Thoracic aorta (tissue), 2 donors: ENCODE data around the gene NOL3. TPM values are rescaled to one million over a fixed set of nuclear protein-coding genes. Genes with fewer than 3 reads are reported as not detected.

ENCODE experiments used
- ATAC-seq: fragments of 150-250 bp; one replicate; pipeline ENCODE4 v1.8.0; 2017; ENCODE audit warnings: low read depth; ENCODE audit not compliant: insufficient number of reproducible peaks, low FRiP score
- DNase-seq: peaks from one replicate; pipeline ENCODE4 v3.0.0-alpha.2; 2020; ENCODE audit warnings: low spot score
- H3K27ac ChIP-seq, 2 donors: fragments of 200-600 bp; sonication (generic); 1 replicate in 1 of 2; 2 replicates in 1 of 2; pipeline ENCODE4 v1.5.1; 2016; ENCODE audit warnings: mild to moderate bottlenecking in 2 of 2, moderate library complexity in 2 of 2
- H3K27me3 ChIP-seq: fragments of 200-600 bp; sonication (generic); replicated peaks from 2 replicates; pipeline ENCODE4 v1.6.0; 2016; ENCODE audit warnings: mild to moderate bottlenecking; ENCODE audit not compliant: insufficient read depth
- H3K36me3 ChIP-seq: fragments of 200-600 bp; sonication (generic); one replicate; pipeline ENCODE4 v1.5.1; 2016
- H3K4me1 ChIP-seq, 2 donors: fragments of 200-600 bp; sonication (generic); 1 replicate in 1 of 2; 2 replicates in 1 of 2; pipeline versions ENCODE4 v1.5.1 to v1.6.0; 2016; ENCODE audit warnings: low read depth in 2 of 2, mild to moderate bottlenecking in 1 of 2; ENCODE audit not compliant: control insufficient read depth in 1 of 2
- H3K4me3 ChIP-seq: fragments of 200-600 bp; sonication (generic); 2 replicates; pipeline ENCODE4 v1.5.1; 2016; ENCODE audit warnings: mild to moderate bottlenecking
- H3K9me3 ChIP-seq: fragments of 200-600 bp; sonication (generic); 2 replicates; pipeline ENCODE4 v1.5.1; 2016
- CTCF ChIP-seq: fragments of 200-600 bp; sonication (generic); IDR thresholded peaks from one replicate; pipeline ENCODE4 v1.5.1; 2019; ENCODE audit warnings: antibody characterized with exemption
- total RNA-seq, 2 donors: library from RNA; depleted of rRNA; stranded (reverse); fragments of >200 nt; gene quantifications; one replicate each; pipeline versions ENCODE4 v1.1.0 to v1.2.3, GENCODE V29; 2016

NOL3 gene
- total RNA-seq, 2 donors from 2014 or later: 43.5 to 80.8 TPM

GRCh38 chr16:67206129-67206837 is 35.9 kb downstream of the NOL3 start:
- H3K27ac ChIP-seq: no peak overlapping the region
- H3K36me3 ChIP-seq: peaks cover 16% of the 10 kb centered on the region
- H3K27me3 ChIP-seq: no peaks in the 10 kb centered on the region
- no peak for TF ChIP-seq CTCF
- ATAC-seq: no peak
- H3K4me3 ChIP-seq: no peak overlapping the region
- DNase-seq: no peak
- no peaks in the 10 kb centered on the region for H3K9me3 ChIP-seq
- no peaks in the 10 kb centered on the region for H3K4me1 ChIP-seq

GRCh38 chr16:67206838-67207248 is 36.5 kb downstream of the NOL3 start:
- TF ChIP-seq CTCF: no peak
- peaks cover 12% of the 10 kb centered on the region for H3K36me3 ChIP-seq

GRCh38 chr16:67207249-67208091 is 37.1 kb downstream of the NOL3 start:
- H3K4me1 ChIP-seq: no peaks in the 10 kb centered on the region
- no peak overlapping the region for H3K27ac ChIP-seq
- H3K36me3 ChIP-seq: peaks cover 11% of the 10 kb centered on the region
- H3K27me3 ChIP-seq: no peaks in the 10 kb centered on the region
- H3K9me3 ChIP-seq: no peaks in the 10 kb centered on the region
- no peak overlapping the region for H3K4me3 ChIP-seq
- DNase-seq (no peak), ATAC-seq (no peak)
- no peak for TF ChIP-seq CTCF

More at GRCh38 chr16:67206838-67207248, 36.5 kb downstream of the NOL3 start:
- DNase-seq (no peak), ATAC-seq (no peak)
- Histone ChIP-seq H3K9me3 (no peaks in the 10 kb centered on the region), H3K27ac (no peak overlapping the region), H3K27me3 (no peaks in the 10 kb centered on the region), H3K4me1 (no peaks in the 10 kb centered on the region), H3K4me3 (no peak overlapping the region)

GRCh38 chr16:67208154-67208896 is 38.0 kb downstream of the NOL3 start:
- TF ChIP-seq CTCF: no peak
- Histone ChIP-seq H3K27ac (no peak overlapping the region), H3K27me3 (no peaks in the 10 kb centered on the region), H3K36me3 (peaks cover 7% of the 10 kb centered on the region), H3K9me3 (no peaks in the 10 kb centered on the region), H3K4me3 (no peak overlapping the region), H3K4me1 (no peaks in the 10 kb centered on the region)
- DNase-seq (no peak), ATAC-seq (no peak)

- no peaks in the 10 kb centered on the region for H3K36me3 ChIP-seq
- no peak for DNase-seq
These were observed 39.2 kb downstream of the NOL3 start for GRCh38 chr16:67209565-67209964.

More at GRCh38 chr16:67209565-67209964, 39.2 kb downstream of the NOL3 start:
- Histone ChIP-seq H3K9me3 (no peaks in the 10 kb centered on the region), H3K4me1 (no peaks in the 10 kb centered on the region), H3K4me3 (no peak overlapping the region), H3K27ac (no peak overlapping the region), H3K27me3 (no peaks in the 10 kb centered on the region)
- no peak for TF ChIP-seq CTCF
- ATAC-seq: no peak
